Measurements from ENCODE around the gene COL19A1.

The COL19A1 gene

DNA sequence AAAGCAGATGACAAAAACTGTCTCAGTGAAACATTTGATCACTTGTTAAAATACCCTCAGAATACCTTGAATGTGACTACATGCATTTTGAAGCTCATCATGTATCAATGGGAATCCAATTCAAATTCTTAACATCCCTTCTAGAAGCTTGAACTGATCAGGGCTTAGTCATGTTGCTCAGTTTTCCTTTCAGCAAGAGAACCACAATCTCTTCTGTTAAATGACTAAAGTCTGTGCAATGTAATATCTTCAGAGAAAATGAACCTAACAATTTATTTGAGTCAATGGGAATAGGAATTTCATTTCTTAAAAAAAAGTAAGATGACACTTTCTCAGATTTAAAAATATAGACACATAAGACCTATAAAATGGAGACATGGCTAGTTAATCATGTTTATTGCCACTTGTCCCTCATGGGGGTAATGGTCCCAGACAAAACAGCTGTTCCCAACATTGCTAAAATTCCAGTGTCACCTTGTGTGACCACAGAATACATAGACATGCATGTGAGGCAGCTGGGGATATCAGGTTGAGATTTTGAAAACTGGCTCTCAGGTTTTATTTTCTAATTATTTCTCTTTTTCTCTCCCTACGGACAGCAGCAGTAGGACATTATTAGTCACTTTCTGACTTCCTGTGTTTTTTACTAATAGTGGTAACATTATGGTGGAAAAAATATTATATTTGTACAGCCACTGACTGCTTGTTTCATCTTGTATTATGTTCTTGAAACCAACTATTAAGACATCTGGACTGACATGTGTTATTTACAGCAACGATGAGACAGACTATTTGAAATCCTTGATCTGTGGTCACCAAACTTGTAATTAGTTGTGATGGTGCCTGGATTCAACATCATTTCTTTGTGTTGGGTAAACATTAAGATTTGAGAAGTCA is 244.0 kb downstream of the COL19A1 start:
- no peak for DNase-seq
- no peaks in the 10 kb centered on the region for H3K36me3 ChIP-seq (replicated peaks)
- in situ Hi-C loops (cut with HindIII; ENCODE audit: low pct_ligation_motif_present, low sequenced_read_pairs): no loop called here
- H3K4me3 ChIP-seq (ENCODE audit: low read depth, low read length): no peak overlapping the region
- no peaks in the 10 kb centered on the region for H3K27me3 ChIP-seq (replicated peaks)
- TF ChIP-seq, protein P1, sequence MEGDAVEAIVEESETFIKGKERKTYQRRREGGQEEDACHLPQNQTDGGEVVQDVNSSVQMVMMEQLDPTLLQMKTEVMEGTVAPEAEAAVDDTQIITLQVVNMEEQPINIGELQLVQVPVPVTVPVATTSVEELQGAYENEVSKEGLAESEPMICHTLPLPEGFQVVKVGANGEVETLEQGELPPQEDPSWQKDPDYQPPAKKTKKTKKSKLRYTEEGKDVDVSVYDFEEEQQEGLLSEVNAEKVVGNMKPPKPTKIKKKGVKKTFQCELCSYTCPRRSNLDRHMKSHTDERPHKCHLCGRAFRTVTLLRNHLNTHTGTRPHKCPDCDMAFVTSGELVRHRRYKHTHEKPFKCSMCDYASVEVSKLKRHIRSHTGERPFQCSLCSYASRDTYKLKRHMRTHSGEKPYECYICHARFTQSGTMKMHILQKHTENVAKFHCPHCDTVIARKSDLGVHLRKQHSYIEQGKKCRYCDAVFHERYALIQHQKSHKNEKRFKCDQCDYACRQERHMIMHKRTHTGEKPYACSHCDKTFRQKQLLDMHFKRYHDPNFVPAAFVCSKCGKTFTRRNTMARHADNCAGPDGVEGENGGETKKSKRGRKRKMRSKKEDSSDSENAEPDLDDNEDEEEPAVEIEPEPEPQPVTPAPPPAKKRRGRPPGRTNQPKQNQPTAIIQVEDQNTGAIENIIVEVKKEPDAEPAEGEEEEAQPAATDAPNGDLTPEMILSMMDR (IDR thresholded peaks at IDR 0.05; ENCODE audit: low read depth, low read length, missing control alignments): no peak
- no peak overlapping the region for H3K27ac ChIP-seq

DNA sequence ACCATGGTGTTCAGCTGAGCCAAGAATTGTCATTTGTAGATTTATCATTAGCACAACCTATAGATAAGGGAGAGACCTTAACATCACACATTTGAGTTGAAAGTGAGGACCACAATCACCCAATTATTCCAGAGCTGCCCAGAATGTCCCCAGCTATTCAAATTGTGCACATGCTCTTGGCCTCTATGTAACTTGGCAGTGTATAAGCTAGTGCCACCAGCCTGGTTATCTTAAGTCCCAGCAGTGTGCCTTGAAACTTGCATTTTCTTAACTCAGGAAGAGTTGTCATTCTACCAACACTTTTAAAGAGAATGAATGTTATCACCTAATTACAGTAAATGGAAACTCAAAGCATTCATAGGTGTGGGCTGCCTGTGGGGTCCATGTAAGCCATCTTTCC is 245.4 kb downstream of the COL19A1 start:
- TF ChIP-seq, protein P1 (IDR thresholded peaks at IDR 0.05; ENCODE audit: low read depth, low read length, missing control alignments): no peak
- no peak overlapping the region for H3K4me3 ChIP-seq (ENCODE audit: low read depth, low read length)
- no peaks in the 10 kb centered on the region for H3K36me3 ChIP-seq (replicated peaks)

DNA sequence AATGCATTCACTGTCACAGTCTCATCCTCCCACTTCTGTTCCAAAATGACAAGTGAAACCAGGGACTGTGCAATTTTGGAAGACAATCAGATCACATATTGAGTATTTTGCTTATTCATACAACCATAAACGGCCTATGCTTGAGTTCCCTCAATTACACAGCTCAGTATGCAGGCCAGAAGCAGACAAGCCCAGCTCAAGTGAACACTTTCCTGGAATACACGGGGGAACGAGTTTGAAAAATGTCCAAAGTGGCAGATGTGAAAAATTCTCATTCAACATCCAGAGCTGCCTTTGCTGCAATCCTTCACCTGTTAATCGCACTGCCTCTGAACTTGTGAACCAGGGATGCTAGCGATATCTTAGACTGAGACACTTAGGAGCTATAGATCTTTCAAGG is 246.4 kb downstream of the COL19A1 start:
- TF ChIP-seq, protein P1 (IDR thresholded peaks at IDR 0.05; ENCODE audit: low read depth, low read length, missing control alignments): no peak
- Histone ChIP-seq H3K36me3 (replicated peaks) (no peaks in the 10 kb centered on the region), H3K27ac (no peak overlapping the region), H3K4me3 (ENCODE audit: low read depth, low read length) (no peak overlapping the region), H3K27me3 (replicated peaks) (no peaks in the 10 kb centered on the region)
- DNase-seq: no peak
- in situ Hi-C loops (cut with HindIII; ENCODE audit: low pct_ligation_motif_present, low sequenced_read_pairs): no loop called here

More for the DNA sequence above, 245.4 kb downstream of the COL19A1 start:
- H3K27ac ChIP-seq: no peak overlapping the region
- no peak for DNase-seq
- no peaks in the 10 kb centered on the region for H3K27me3 ChIP-seq (replicated peaks)
- in situ Hi-C loops (cut with HindIII; ENCODE audit: low pct_ligation_motif_present, low sequenced_read_pairs): no loop called here

DNA sequence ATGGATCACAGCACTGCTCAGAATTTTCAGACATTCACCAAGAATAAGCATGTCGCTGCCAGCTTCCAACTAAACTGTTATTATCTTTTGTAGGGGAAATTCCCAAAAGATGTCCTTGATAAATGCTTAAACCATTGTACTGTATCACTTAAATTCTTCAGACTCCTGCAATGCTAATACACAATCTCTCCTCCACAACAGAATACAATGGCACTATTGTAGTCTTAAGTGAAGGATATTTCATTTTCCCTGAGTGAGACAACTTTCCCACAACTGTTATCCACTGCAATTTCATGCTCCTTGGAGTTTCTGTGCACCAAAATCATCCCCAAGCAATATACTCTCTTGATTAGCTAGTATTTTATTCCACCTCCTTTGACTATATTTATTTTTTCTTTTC is 246.8 kb downstream of the COL19A1 start:
- no peak overlapping the region for H3K27ac ChIP-seq
- no peak for DNase-seq
- H3K36me3 ChIP-seq (replicated peaks): no peaks in the 10 kb centered on the region
- in situ Hi-C loops (cut with HindIII; ENCODE audit: low pct_ligation_motif_present, low sequenced_read_pairs): no loop called here
- H3K27me3 ChIP-seq (replicated peaks): no peaks in the 10 kb centered on the region
- TF ChIP-seq, protein P1 (IDR thresholded peaks at IDR 0.05; ENCODE audit: low read depth, low read length, missing control alignments): no peak
- no peak overlapping the region for H3K4me3 ChIP-seq (ENCODE audit: low read depth, low read length)

DNA sequence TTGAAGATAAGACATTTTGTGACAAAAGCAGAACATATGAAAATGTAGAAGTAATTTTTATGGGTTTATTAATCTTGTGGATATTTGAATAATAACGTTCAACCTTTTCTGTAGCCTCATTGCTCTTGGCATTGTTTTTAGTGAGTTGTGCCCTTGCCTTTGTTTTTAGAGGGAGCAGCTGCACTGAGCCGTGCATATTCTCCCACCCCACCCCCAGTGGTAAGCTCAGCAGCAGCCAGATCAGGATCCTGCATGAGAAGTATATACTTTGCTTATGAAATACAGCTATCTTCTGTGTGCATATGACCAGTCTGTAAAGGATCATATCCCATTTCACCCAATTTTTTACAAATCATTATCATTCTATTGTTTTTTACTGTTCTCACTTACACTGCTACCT is 252.3 kb downstream of the COL19A1 start:
- TF ChIP-seq, protein P1 (IDR thresholded peaks at IDR 0.05; ENCODE audit: low read depth, low read length, missing control alignments): no peak
- DNase-seq: no peak
- in situ Hi-C loops (cut with HindIII; ENCODE audit: low pct_ligation_motif_present, low sequenced_read_pairs): no loop called here
- H3K4me3 ChIP-seq (ENCODE audit: low read depth, low read length): no peak overlapping the region
- H3K36me3 ChIP-seq (replicated peaks): no peaks in the 10 kb centered on the region
- no peaks in the 10 kb centered on the region for H3K27me3 ChIP-seq (replicated peaks)
- H3K27ac ChIP-seq: no peak overlapping the region

Measured in brain microvascular endothelial cell (primary cell).